H9 (cell line): ENCODE results near the gene SREBF2. TPM values are rescaled to one million over a fixed set of nuclear protein-coding genes. Genes with fewer than 3 reads are reported as not detected.
A peak's percentile ranks its signal among the peaks of the same experiment; 100 is the strongest.

ENCODE experiments used
- DNase-seq: peaks from one replicate; pipeline ENCODE4 v3.0.0-alpha.2; 2017
- H2AFZ ChIP-seq: one replicate; pipeline ENCODE4 v1.6.1; 2013; ENCODE audit warnings: mild to moderate bottlenecking, low read length, control low read depth, moderate library complexity
- H2AK5ac ChIP-seq: 2 replicates; pipeline ENCODE4 v1.6.1; 2013; ENCODE audit warnings: low read length, control low read depth, mixed read lengths; ENCODE audit not compliant: insufficient read length
- H2BK120ac ChIP-seq: one replicate; pipeline ENCODE4 v1.6.1; 2013; ENCODE audit warnings: low read depth, mild to moderate bottlenecking, low read length, control low read depth, inconsistent platforms; ENCODE audit not compliant: poor library complexity, severe bottlenecking
- H2BK12ac ChIP-seq: 2 replicates; pipeline ENCODE4 v1.6.1; 2013; ENCODE audit warnings: low read length, control low read depth, mixed read lengths, low read depth; ENCODE audit not compliant: insufficient read length
- H2BK15ac ChIP-seq: 2 replicates; pipeline ENCODE4 v1.6.1; 2013; ENCODE audit warnings: low read depth, low read length, control low read depth
- H2BK20ac ChIP-seq: one replicate; pipeline ENCODE4 v1.6.1; 2013; ENCODE audit warnings: low read depth, mild to moderate bottlenecking, low read length, control low read depth, inconsistent platforms; ENCODE audit not compliant: poor library complexity, severe bottlenecking
- H2BK5ac ChIP-seq: 2 replicates; pipeline ENCODE4 v1.6.1; 2013; ENCODE audit warnings: low read length, control low read depth, mixed read lengths; ENCODE audit not compliant: insufficient read length
- H3K14ac ChIP-seq: 2 replicates; pipeline ENCODE4 v1.6.1; 2013; ENCODE audit warnings: low read length, control low read depth; ENCODE audit not compliant: insufficient read depth
- H3K18ac ChIP-seq: 2 replicates; pipeline ENCODE4 v1.6.1; 2013; ENCODE audit warnings: low read depth, mild to moderate bottlenecking, mixed read lengths, low read length, control low read depth; ENCODE audit not compliant: insufficient read length
- H3K23ac ChIP-seq: 2 replicates; pipeline ENCODE4 v1.6.1; 2013; ENCODE audit warnings: low read length, control low read depth, mixed read lengths, low read depth; ENCODE audit not compliant: insufficient read length
- H3K23me2 ChIP-seq: 2 replicates; pipeline ENCODE4 v1.6.1; 2013; ENCODE audit warnings: low read depth, mild to moderate bottlenecking, mixed read lengths, low read length, control low read depth; ENCODE audit not compliant: insufficient read length, poor library complexity, severe bottlenecking
- H3K27ac ChIP-seq: 2 replicates; pipeline ENCODE4 v1.5.1; 2013; ENCODE audit warnings: low read length, control low read depth, mixed read lengths, low read depth; ENCODE audit not compliant: insufficient read length
- H3K27me3 ChIP-seq: 2 replicates; pipeline ENCODE4 v1.6.1; 2013; ENCODE audit warnings: low read length, control low read depth, inconsistent platforms; ENCODE audit not compliant: insufficient read depth
- H3K4ac ChIP-seq: 2 replicates; pipeline ENCODE4 v1.6.1; 2013; ENCODE audit warnings: low read depth, mild to moderate bottlenecking, control low read depth, inconsistent platforms, low read length, moderate library complexity
- H3K4me1 ChIP-seq: 2 replicates; pipeline ENCODE4 v1.6.1; 2013; ENCODE audit warnings: low read length, control low read depth, inconsistent platforms; ENCODE audit not compliant: insufficient read depth
- H3K4me2 ChIP-seq: 2 replicates; pipeline ENCODE4 v1.6.1; 2013; ENCODE audit warnings: low read length, control low read depth, mixed read lengths; ENCODE audit not compliant: insufficient read length, insufficient read depth
- H3K56ac ChIP-seq: 2 replicates; pipeline ENCODE4 v1.6.1; 2013; ENCODE audit warnings: low read depth, mild to moderate bottlenecking, mixed read lengths, low read length, control low read depth; ENCODE audit not compliant: insufficient read length
- H3K79me1 ChIP-seq: 2 replicates; pipeline ENCODE4 v1.6.1; 2013; ENCODE audit warnings: low read depth, mild to moderate bottlenecking, moderate library complexity, low read length, control low read depth, inconsistent platforms; ENCODE audit not compliant: insufficient read depth, poor library complexity, severe bottlenecking
- H3K79me2 ChIP-seq: 2 replicates; pipeline ENCODE4 v1.6.1; 2013; ENCODE audit warnings: low read length, control low read depth, inconsistent platforms; ENCODE audit not compliant: insufficient read depth
- H3K9ac ChIP-seq: 2 replicates; pipeline ENCODE4 v1.6.1; 2013; ENCODE audit warnings: low read length, control low read depth, mixed read lengths; ENCODE audit not compliant: insufficient read length; ENCODE audit errors: extremely low read depth
- H3K9me3 ChIP-seq: one replicate; pipeline ENCODE4 v1.6.1; 2013; ENCODE audit warnings: low read depth, low read length, inconsistent platforms; ENCODE audit not compliant: control insufficient read depth
- H3T11ph ChIP-seq: one replicate; pipeline ENCODE4 v1.6.1; 2013; ENCODE audit warnings: mild to moderate bottlenecking, low read length, control low read depth, inconsistent platforms
- H4K20me1 ChIP-seq: one replicate; pipeline ENCODE4 v1.6.1; 2013; ENCODE audit not compliant: control insufficient read depth, insufficient read length, insufficient read depth
- H4K5ac ChIP-seq: 2 replicates; pipeline ENCODE4 v1.6.1; 2013; ENCODE audit warnings: low read depth, mild to moderate bottlenecking, mixed read lengths, low read length, control low read depth; ENCODE audit not compliant: insufficient read length
- H4K8ac ChIP-seq: replicated peaks from 2 replicates; pipeline ENCODE4 v1.6.1; 2013; ENCODE audit warnings: low read length, control low read depth, mixed read lengths, low read depth; ENCODE audit not compliant: insufficient read length
- H4K91ac ChIP-seq: 2 replicates; pipeline ENCODE4 v1.6.1; 2013; ENCODE audit warnings: low read depth, mild to moderate bottlenecking, moderate library complexity, mixed read lengths, low read length, control low read depth; ENCODE audit not compliant: insufficient read length
- H3K27ac Mint-ChIP-seq, 3 experiments: 2 replicates in 2 of 3; 3 replicates in 1 of 3; pipeline ENCODE4 v1.8.0; 2020 to 2021; ENCODE audit warnings: mixed read lengths in 3 of 3, mild to moderate bottlenecking in 1 of 3, moderate library complexity in 1 of 3
- H3K27me3 Mint-ChIP-seq: 2 replicates; pipeline ENCODE4 v1.8.0; 2021; ENCODE audit warnings: low read depth, mild to moderate bottlenecking, moderate library complexity, mixed read lengths
- H3K36me3 Mint-ChIP-seq, 3 experiments: 2 replicates in 2 of 3; 3 replicates in 1 of 3; pipeline ENCODE4 v1.8.0; 2020 to 2021; ENCODE audit warnings: low read depth in 3 of 3, mixed read lengths in 3 of 3; ENCODE audit not compliant: insufficient read depth in 1 of 3
- H3K4me1 Mint-ChIP-seq, 2 experiments: 2 replicates each; pipeline ENCODE4 v1.8.0; 2020; ENCODE audit warnings: mixed read lengths in 2 of 2
- H3K4me3 Mint-ChIP-seq, 2 experiments: 2 replicates in 1 of 2; 3 replicates in 1 of 2; pipeline ENCODE4 v1.8.0; 2020 to 2021; ENCODE audit warnings: mild to moderate bottlenecking in 2 of 2, mixed read lengths in 2 of 2, moderate library complexity in 1 of 2
- H3K9me3 Mint-ChIP-seq, 2 experiments: 2 replicates in 1 of 2; 3 replicates in 1 of 2; pipeline ENCODE4 v1.8.0; 2020; ENCODE audit warnings: mild to moderate bottlenecking in 2 of 2, mixed read lengths in 2 of 2, moderate library complexity in 1 of 2
- CTCF ChIP-seq: fragments of 200-600 bp; sonication (generic); conservative IDR thresholded peaks from 3 replicates; pipeline ENCODE4 v1.8.0; 2021; ENCODE audit warnings: antibody characterized with exemption, mild to moderate bottlenecking
- WGBS: extraction: QIAGEN DNeasy Blood & Tissue Kit; methylation state at CpG from one replicate; pipeline ENCODE4 v1.1.7; 2013; ENCODE audit warnings: missing lambda C conversion rate, low lambda C conversion rate, mixed read lengths; ENCODE audit not compliant: insufficient read length; ENCODE audit errors: extremely low coverage; 5-methylcytosine and 5-hydroxymethylcytosine counted together
- total RNA-seq: library from RNA; stranded (reverse); gene quantifications from 2 replicates; pipeline ENCODE4 v1.2.1, GENCODE V29; 2021

The SREBF2 gene
- total RNA-seq, 1 experiment from 2014 or later, result 146 TPM

- Mint-ChIP-seq H3K36me3 (no peaks in the 10 kb centered on the region), H3K27ac (peak within 1 kb of the TSS in 2 of 3 experiments; percentile 16 to 79; a peak in 3 of 7 replicates)
- no peak within 1 kb of the TSS for H2BK5ac ChIP-seq
These were observed 119.1 kb downstream of the SREBF2 start, which contains the start of gene SMIM45 for GRCh38 chr22:41951898-41952474. Gene SMIM45, plus strand, starts transcription at chr22:41952150.

More at GRCh38 chr22:41951898-41952474, 119.1 kb downstream of the SREBF2 start, which contains the start of gene SMIM45:
- Histone ChIP-seq H2BK120ac (no peak within 1 kb of the TSS), H3K4me2 (no peak within 1 kb of the TSS), H2BK20ac (no peak within 1 kb of the TSS), H3K14ac (no peak within 1 kb of the TSS), H3K79me2 (no peaks in the 10 kb centered on the region), H4K91ac (no peak within 1 kb of the TSS), H4K8ac (no peak within 1 kb of the TSS), H3K18ac (no peak within 1 kb of the TSS), H3K79me1 (no peaks in the 10 kb centered on the region), H4K20me1 (no peaks in the 10 kb centered on the region), H3K9ac (no peak within 1 kb of the TSS), H2AK5ac (no peak within 1 kb of the TSS), H3K27me3 (no peaks in the 10 kb centered on the region), H4K5ac (no peak within 1 kb of the TSS), H3T11ph (no peak within 1 kb of the TSS), H3K56ac (no peak within 1 kb of the TSS), H2AFZ (no peak within 1 kb of the TSS), H2BK12ac (no peak within 1 kb of the TSS), H3K4ac (no peak within 1 kb of the TSS), H3K9me3 (no peaks in the 10 kb centered on the region), H2BK15ac (no peak within 1 kb of the TSS), H3K27ac (no peak within 1 kb of the TSS), H3K23ac (no peak within 1 kb of the TSS), H3K4me1 (no peaks in the 10 kb centered on the region; the same call in 1 of the 2 replicates), H3K23me2 (no peaks in the 10 kb centered on the region)
- TF ChIP-seq CTCF, result peak; percentile 16; the same call in 2 of the 3 replicates
- H3K9me3 Mint-ChIP-seq, result no peaks in the 10 kb centered on the region
- peaks cover 5% of the 10 kb centered on the region for H3K27me3 Mint-ChIP-seq
- peak; percentile 74 for DNase-seq
- WGBS, result no CpG with 5 or more reads among the region's 16 CpGs
- peaks cover 14 to 40% of the 10 kb centered on the region in 2 experiments for H3K4me1 Mint-ChIP-seq
- H3K4me3 Mint-ChIP-seq, result peak within 1 kb of the TSS in 1 of 2 experiments; percentile 36; a peak in 2 of 5 replicates
